Measurements from ENCODE around the gene RIMKLA.

The RIMKLA gene

GRCh38 chr1:42450061-42450460, 69.5 kb downstream of the RIMKLA start:
- H3K4me3 ChIP-seq (ENCODE audit: control insufficient read depth, low read depth, low read length): no peak overlapping the region
- DNase-seq (ENCODE audit: low read depth): no peak
- no peak for TF ChIP-seq CTCF (conservative IDR thresholded peaks at IDR 0.05; ENCODE audit: control insufficient read depth, insufficient read depth, low read depth, low read length)

GRCh38 chr1:42453386-42453785, 72.8 kb downstream of the RIMKLA start:
- DNase-seq (ENCODE audit: low read depth): no peak
- no peak overlapping the region for H3K4me3 ChIP-seq (ENCODE audit: control insufficient read depth, low read depth, low read length)
- TF ChIP-seq CTCF (conservative IDR thresholded peaks at IDR 0.05; ENCODE audit: control insufficient read depth, insufficient read depth, low read depth, low read length): no peak

GRCh38 chr1:42454403-42454802, 73.8 kb downstream of the RIMKLA start:
- no peak for TF ChIP-seq CTCF (conservative IDR thresholded peaks at IDR 0.05; ENCODE audit: control insufficient read depth, insufficient read depth, low read depth, low read length)
- no peak for DNase-seq (ENCODE audit: low read depth)
- no peak overlapping the region for H3K4me3 ChIP-seq (ENCODE audit: control insufficient read depth, low read depth, low read length)

- TF ChIP-seq CTCF (conservative IDR thresholded peaks at IDR 0.05; ENCODE audit: control insufficient read depth, insufficient read depth, low read depth, low read length): no peak
- H3K4me3 ChIP-seq (ENCODE audit: control insufficient read depth, low read depth, low read length): peak within 1 kb of the TSS; percentile 79
- DNase-seq (ENCODE audit: low read depth): peak; percentile 90
Observed at GRCh38 chr1:42456010-42456753, 75.6 kb downstream of the RIMKLA start, which contains the start of the genes PPCS and ZMYND12. Gene PPCS (plus strand): TSS chr1:42456543. CDS start chr1:42456566, 23 bp downstream. Gene ZMYND12 (minus strand): TSS chr1:42456022. CDS start chr1:42455997, 25 bp downstream.

- peak; percentile 55 for DNase-seq (ENCODE audit: low read depth)
- peak overlapping the region; percentile 79 for H3K4me3 ChIP-seq (ENCODE audit: control insufficient read depth, low read depth, low read length)
- no peak for TF ChIP-seq CTCF (conservative IDR thresholded peaks at IDR 0.05; ENCODE audit: control insufficient read depth, insufficient read depth, low read depth, low read length)
Observed at GRCh38 chr1:42456754-42457089, 76.1 kb downstream of the RIMKLA start.

- DNase-seq (ENCODE audit: low read depth): no peak
- no peak for TF ChIP-seq CTCF (conservative IDR thresholded peaks at IDR 0.05; ENCODE audit: control insufficient read depth, insufficient read depth, low read depth, low read length)
- H3K4me3 ChIP-seq (ENCODE audit: control insufficient read depth, low read depth, low read length): no peak overlapping the region
Observed at GRCh38 chr1:42461196-42461595, 80.6 kb downstream of the RIMKLA start.
